Femur (tissue), 1 donor: ENCODE results near the gene AKAP1.

Source experiments
- DNase-seq: peaks from one replicate; pipeline ENCODE4 v3.0.0-alpha.2; 2017

Gene AKAP1

DNA sequence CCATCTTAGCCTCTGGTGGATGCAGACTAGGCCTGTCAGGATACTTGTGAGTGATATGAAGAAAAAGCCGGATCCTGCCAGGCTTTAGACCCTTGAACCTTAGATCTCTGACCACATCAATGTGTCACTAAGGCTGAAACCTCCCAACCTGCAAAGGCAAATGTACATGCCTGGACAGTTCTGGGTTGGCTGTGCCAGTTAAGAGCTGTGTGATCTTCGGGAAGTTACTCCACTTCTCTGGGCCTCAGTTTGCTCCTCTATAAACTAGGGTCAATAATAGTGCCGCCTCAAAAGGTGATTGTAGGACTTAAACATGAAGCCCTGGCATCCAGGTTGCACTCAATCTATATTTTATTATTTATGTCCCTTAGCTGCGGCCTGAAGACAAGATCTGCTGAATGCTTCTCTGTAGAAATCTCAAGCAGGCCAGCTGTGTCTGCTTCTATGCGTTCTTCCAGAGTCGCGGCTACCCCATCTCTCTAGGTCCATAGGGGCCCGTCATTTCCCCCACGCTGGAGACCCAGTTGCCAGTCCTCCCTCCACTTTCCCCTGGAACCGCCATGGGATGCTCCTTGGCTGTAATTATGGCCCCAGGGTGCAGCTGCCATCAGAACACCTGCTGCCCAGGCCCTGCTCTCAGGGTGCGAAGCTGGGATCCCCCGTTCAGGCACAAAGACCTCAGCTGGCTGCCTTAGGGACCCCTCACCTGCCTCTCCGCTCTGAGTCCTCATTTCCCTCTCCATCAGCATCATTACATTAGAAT lies 50.2 kb downstream of the AKAP1 start:
- no peak for DNase-seq

DNA sequence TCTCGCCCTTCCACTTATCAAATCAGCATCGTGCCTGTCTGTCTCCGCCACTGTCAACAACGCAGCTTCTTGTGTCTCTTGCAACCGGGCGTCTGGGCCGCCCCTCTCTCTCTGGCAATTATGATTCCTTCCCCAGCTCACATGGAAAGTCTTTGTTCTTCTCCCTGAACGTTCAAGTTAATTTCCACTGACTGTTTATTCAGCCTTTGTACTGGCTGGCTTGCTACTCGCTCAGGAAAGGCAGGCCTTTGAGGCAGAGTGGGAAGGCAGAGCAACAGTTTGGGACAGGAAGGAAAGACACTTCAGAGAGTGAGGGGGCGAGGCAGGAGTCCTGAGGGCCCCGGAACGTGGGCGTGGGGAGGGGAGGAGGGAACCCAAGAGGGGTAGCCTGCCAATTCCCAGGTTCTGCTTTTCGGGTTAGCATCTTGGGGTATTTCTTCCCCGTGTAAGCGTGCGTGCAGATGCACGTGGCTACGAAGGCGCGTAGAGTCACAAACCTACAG lies 50.8 kb downstream of the AKAP1 start:
- DNase-seq: peak; percentile 36

DNA sequence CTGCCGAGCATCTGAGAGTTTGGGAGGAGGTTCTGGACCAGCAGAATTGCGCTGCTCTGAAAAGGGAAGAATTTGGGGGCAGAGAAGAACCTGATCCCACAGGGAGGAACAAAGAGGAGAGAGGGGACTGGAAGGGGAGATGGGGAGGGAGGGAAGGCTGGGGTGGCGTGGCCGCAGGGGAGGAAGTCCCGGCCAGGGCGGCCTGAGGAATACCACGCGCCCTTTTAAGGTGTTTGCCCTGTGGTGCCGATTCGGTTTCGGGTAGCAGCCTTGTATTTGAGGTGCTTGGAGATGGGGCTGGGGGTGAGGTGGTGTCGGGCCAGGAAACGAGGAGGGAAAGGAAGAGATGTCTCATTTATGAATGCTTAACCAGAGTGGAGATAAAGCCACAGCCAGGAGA lies 51.3 kb downstream of the AKAP1 start:
- DNase-seq: no peak

DNA sequence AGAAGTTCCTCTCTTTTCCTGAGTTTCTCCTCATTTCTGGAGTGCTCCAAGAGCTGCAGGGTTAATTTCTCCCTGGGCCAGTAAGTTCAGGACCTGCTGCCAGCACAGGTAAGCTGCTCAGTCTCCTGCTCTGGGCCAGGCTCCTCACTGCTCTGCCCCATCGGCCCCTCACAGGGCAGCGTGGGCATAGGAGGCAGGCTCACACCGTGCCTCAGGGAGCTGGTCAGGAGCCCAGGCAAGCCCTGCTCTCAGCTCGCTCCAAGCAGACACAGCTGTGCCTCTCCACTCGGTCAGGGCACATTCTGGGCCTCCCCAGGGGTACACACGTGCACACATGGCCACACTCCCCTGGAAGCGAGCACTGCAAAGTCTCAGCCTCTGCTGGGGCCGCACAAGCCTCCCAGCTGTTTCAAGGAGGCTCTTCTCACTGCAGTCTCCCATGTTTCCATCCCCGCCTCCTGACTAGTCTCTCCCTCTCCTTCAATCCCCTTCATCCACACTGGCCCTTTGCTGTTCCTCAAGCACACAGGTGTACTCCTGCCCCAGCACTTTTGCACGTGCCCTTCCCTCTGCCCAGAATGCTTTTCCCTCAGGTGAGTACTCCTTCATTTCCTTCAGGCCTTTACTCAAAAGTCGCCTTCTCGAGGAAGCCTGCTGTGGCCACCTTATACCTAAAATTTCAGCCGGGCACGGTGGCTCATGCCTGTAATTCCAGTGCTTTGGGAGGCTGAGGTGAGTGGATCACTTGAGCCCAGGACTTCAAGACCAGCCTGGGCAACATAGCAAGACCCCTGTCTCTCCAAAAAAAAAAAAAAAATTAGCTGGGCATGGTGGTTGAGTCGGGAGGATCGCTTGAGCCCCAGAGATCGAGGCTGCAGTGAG lies 53.2 kb downstream of the AKAP1 start:
- DNase-seq: no peak

DNA sequence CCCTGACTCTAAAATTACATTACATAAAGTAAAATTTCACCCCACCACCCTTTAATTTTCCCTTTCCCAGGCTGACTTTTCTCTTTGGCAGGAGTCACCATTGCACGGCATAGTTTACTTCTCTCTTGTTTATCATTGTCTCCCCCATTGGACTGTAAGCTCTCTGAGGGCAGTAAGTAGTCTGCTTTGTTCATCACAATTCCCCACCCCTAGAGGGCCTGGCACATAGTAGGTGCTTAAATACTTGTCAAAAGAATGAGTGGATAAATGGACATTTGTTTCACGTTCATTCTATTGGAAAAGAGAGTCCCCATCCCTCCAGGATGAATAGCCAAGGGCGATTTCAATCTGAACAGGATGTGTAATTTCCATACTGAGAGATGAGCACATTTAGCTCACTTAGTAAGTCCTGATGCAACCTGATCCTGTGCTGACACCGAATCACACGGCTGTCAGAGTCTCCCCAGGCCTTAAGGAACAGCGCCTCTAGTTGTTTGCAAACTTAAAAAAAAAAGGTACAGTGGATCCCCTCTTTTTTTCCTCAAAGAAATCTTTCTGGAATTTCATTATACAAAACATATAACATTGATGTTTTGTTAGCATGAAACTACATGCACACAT lies 54.0 kb downstream of the AKAP1 start:
- no peak for DNase-seq

DNA sequence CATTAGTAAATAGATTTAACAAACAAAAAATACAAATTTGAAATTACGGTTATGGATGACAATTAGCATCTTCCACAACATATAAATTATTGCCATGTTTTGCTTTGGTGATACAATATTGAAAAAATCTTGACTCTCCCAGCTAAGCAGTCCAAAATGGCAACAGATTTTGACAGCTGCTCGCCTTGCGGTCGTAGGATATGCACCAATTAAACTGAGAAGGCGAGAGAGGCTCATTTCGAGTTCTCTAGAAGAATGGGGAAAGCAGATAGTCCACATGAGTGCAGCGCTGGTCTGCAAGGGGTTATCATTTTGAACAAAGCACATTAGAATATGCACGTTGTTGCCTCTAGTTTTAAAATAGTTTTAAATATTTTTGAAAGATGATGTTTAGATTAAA lies 55.3 kb downstream of the AKAP1 start:
- no peak for DNase-seq

DNA sequence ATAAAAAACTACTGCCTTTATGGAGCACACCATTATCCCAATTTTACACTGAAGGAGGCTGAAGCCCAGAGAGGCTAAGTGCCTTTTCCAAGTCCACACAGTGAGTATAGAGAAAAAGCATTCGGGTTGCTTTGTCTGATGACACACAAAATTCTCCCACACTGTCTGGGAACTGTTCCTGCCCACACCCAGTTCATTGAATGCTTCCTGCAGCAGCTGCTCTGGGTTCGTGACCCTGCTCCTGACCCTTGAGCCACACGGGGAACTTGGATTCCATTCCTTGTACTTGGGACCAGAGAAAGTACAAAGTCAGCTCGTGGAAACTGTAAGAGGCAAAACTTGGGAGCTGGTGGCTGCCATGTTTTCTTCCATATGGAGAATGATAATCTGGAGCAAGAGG lies 57.9 kb downstream of the AKAP1 start:
- DNase-seq: no peak

DNA sequence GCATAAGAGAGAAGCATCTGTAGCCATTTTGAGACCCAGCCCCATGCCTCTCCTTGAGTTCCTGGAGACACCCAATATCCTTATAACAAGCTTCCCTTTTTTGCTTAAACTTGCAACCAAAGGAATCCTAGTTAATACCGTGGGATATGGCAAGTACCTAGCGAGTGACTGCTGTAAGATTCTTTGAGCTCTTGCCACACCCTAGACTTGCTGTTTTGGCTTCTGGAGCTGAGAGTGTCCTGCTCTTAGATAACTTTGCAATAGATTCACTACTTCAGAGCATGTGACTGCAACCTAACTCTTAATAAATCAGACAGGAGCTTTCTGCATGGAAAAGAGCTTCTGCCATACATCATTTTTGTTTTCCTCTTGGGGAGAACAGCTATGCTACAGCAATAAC lies 58.3 kb downstream of the AKAP1 start:
- no peak for DNase-seq

DNA sequence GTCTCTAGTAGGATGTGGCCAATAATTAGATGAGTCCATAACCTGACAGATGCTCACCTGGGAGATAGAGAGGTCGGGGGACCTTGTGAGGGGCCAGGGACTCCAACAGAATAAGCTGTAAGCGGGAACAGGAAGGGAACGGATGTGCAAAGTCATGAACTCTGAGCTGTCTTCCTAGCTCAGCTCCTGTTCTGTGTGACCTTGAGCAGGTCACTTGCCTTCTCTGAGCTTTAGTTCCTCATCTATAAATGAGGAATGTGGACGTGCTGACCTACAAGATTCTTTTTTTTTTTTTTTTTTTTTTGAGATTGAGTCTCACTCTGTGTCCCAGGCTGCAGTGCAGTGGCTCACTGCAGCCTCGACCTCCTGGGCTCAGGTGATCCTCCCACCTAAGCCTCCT lies 58.9 kb downstream of the AKAP1 start:
- no peak for DNase-seq

DNA sequence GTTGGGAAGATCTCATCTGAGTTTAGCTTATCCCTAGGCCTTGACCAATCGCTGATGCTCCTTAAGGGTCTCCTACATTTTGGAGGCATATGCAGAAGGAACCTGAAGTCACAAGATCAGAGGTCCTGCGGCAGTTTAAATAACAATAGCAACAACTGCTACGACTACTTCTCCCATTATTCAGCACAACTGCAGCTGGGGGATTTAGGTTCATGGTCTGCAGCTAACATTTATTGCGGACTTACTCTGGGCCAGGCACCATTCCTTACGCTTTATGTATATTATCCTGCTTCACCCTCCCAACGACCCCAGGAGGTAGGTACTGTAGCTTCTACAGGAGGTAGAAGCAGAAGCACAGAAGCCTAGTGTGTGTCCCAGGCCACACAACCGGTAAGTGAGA lies 59.5 kb downstream of the AKAP1 start:
- DNase-seq: no peak

DNA sequence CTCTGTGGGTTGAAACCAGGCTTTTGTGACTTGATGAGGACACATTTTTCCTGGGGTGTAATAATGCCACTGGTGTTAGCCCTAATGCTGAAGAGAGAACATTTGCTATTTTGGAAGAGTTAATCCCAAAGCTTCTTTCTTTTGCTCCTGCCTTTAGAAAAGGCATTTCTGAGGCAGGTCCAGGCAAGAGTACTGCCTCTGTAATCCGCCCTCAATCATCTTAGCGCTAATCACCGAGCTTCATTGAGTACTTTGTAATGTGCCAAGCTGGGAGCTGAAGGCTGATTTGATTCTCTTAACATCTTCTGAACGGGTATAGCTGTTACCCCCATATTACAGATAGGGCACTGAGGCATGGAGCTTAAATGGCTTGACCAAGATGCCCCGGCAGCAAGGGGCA lies 60.3 kb downstream of the AKAP1 start:
- no peak for DNase-seq

DNA sequence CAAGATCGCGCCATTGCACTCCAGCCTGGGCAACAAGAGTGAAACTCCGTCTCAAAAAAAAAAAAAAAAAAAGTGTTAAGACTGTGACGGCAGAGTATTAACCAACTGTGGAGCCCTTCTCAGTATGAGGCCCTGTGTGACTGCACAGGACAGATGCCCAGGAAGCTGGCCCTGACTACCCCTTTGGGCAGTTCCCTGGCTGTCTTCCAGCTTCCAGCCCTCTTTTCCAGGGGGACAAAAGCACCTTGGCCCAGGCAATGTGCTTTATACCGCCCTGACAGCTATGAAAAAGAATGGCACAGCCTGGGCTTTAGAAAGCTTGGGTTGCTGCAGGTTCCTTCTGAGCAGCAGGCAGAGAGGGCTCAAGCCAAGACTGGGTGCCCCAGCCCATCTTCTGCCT lies 61.2 kb downstream of the AKAP1 start:
- no peak for DNase-seq

DNA sequence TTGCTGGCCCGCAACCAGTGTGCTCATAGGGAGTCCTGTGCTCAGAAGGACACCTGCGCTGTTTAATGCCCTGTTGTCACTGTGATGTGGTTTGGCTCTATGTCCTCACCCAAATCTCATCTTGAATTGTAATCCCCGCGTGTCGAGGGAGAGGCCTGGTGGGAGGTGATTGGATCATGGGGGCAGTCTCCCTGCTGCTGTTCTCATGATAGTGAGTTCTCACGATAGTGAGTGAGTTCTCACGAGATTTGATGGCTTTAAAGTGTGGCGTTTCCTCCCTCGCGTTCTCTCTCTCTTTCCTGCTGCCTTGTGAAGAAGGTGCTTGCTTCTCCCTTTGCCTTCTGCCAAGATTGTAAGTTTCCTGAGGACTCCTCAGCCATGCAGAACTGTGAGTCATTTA lies 66.8 kb downstream of the AKAP1 start:
- DNase-seq: no peak

DNA sequence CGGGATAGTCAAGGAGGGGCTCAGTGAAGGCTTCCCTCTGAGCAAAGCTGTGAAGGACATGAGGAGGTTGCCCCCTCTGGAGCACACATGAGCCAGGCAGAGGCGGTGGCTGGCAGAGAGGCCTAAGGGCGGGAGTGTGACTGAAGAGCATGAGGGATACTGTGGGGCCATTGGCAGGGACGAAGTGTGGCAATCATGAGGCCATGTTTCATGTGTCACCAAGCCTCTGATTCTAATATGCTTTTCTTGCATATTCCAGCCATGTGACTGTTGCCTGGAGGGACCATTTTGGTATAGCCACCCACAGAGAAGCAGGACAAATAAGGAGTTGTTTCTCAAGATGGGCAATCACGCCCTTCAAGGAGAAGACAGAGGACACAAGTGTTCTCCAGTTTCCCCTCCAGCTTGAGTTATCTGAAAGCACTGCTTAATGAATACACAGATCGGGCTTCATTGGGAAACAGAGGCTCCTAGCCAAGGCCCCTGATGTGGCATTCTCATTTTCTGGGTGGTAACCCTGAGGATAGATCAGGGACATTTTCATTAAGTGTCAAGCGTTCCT lies 68.0 kb downstream of the AKAP1 start:
- DNase-seq: no peak

DNA sequence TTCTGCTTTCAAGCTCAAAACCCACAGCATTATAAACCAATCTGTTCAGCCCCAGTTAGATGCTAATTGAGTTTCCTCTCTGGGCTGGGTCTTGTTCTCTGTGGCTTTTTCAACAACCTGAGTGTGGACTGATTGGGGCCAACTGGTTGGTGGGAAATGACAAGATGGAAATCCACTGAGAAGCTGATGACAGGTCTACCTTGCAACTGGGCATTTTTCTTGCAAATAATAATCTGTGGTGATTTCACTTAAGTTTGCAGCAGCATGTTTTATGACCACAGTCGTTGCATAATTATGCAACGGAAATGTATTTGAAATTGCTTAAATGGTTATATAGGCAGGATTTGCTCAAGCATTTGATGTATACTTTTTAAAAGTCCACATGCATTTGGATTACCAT lies 69.9 kb downstream of the AKAP1 start:
- no peak for DNase-seq

DNA sequence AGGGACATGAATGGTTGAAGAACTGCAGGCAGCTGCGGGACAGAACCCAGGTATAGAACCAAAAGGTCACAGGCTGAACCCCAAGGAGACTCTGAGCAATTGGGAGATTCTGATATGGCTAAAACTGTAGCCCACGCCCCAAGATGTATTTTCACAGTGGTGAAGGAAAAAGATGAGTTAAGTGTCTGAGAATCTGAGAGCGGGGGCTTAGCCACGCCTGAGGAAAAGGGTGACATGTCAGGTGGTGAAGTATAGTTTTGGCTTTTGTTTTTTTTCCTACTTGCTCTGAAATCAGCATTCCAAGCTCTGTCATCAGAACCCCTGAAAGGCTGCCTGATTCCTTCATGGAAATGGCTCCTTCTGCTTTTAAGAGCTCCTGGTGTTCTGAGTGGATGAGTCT lies 73.3 kb downstream of the AKAP1 start:
- no peak for DNase-seq

DNA sequence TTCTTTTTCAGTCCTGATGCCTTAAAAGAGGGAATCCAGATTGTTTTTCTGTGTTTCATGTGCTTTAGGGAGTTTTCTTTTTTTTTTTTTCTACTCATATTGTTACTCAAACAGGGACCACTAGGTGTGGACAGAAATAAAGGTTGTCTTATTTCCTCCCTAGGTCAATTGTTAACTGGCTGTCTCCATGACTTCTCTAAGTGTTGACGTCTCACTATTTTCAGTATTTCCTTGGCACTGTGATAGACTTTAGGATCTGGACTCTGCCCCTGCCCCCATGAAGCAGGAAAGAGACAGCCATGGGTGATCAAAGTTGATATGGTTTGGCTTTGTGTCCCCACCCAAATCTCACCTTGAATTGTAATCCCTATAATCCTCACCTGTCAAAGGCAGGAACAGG lies 73.7 kb downstream of the AKAP1 start:
- no peak for DNase-seq

DNA sequence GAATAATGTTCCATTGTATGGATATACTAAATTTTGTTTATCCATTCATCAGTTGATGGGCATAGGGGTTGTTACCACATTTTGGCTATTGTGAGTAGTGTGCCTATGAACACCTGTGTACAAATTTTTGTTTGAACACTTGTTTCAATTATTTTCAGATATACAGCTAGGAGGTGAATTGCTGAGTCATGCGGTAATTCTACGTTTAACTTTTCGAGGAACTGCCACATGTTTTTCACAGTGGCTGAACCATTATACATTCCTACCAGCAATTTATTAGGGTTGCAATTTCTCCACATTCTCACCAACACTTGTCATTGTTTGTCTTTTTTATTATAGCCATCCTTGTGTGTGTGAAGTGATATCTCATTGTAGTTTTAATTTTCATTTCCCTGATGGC lies 75.6 kb downstream of the AKAP1 start:
- no peak for DNase-seq

DNA sequence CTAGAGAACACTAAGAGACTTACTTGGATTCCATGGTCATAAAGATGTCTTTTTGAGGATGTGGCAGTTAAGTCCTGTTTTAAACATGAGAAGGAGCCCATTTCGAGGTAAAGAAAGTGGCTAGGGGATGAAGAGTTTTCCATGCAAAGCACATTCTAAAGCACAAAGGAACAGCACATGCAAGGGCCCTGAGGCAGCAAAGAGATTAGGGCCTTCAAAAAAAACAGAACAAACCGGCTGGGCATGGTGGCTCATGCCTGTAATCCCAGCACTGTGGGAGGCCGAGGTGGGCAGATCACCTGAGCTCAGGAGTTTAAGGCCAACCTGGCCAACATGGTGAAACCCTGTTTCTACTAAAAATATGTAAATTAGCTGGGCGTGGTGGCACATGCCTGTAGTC lies 79.8 kb downstream of the AKAP1 start:
- DNase-seq: no peak

DNA sequence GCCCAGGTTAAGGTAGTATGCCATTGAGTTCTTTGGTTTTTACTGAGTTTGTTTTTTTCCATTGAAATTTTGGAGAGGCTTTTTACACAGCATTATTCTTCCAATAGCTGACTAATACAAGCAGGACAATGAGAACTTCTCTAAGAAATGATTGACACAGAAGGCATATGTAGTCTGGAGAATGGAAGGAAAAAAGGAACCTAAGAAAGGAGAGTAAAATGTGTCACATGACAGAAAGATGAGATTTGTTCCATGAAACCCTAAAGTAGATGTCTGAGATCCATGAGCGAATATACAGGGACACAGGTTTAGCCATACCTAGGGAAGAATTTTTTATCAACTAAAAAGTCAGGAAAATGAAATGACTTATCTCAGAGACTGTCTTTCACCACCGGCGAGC lies 80.7 kb downstream of the AKAP1 start:
- no peak for DNase-seq

DNA sequence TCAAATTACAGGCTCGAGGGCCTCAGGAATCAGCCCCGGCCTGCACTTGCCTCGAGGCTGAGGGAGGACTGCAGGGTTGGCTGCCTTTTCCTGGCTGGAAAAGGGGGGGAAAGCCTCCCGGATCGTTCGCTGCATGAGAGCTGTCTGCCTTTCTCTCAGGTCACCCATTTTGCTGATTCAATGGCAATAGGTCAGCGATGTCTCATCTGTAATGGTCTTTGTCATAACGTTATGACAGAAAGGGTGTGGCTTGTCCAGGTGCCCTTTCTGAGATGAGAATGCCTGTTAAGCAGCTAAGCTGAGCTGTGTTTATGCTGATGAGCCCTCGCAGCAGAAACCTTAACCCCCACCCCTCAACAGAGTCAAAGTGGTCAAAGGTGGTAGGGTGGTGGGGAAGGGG lies 81.8 kb downstream of the AKAP1 start:
- no peak for DNase-seq

DNA sequence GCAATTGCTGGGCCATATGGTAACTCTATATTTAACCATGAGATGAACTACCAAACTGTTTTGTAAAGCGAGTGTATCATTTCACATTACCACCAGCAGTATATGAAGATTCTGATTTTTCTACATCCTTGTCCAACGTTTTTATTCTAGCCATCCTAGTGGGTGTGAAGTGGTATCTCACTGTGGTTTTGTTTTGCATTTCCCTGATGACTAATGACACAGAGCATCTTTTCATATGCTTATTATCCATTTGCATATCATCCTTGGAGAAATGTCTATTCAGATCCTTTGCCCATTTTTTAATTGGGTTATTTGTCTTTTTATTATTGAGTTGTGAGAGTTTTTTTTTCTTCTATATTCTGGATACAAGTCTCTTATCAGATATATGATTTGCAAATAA lies 83.6 kb downstream of the AKAP1 start:
- DNase-seq: no peak

DNA sequence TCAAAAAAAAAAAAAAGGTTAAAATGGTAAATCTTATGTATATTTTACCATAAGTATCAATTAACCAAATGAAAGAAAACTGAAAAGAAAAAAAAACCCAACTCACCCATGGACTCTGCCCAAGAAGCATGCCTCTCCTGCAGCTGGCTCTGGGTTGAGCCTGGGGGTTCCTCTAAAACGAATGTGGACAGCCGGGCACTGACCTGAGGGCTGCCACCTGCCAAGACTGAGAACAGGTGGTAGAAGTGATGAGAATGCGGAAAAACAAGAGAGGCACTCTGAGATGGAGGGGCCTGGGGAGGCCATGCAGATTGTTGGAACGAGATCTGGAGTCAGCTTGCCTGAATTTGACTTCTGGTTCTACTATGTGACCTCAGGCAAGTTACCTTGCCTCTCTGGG lies 85.8 kb downstream of the AKAP1 start:
- no peak for DNase-seq
